Activated naive CD4-positive, alpha-beta T cell treated with anti-CD3 and anti-CD28 coated beads, Interleukin-2, amount 50 U/mL, for 16 hours (primary cell): ENCODE data around the gene PPP2R2C.

Source experiments
- DNase-seq: peaks from one replicate; pipeline ENCODE4 v3.0.0-alpha.2; 2020

PPP2R2C gene

DNA sequence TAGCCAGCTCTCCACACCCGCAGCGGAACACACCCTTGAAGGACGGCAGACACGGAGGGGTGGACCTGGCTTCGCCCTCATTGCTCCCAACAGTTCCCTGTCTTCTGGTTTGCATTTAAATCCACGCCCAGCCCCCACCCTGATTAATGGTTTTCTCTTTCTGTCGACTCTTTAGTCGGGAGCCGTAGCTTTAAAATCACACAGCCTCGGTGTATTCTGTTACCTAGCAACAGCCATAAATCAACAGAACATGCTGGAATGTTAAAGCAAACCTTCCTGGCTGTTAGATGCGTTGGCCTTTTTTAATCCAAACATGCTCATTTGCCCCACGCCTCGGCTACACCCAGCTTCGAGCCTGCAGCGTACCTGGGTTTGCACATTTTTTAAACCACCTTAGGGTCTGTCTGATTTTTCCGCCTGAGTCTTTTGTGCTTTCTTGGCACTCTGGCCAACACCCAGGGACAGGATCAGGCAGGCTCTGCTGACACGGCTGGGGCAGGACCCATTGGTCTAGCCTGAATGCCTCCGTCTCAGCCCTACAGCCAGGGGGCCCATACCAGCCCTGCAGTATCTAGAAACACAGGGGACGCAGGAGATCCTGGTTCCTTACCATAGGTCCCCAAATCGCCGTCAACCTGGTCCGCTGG, 21.4 kb upstream of the PPP2R2C start:
- DNase-seq = no peak

DNA sequence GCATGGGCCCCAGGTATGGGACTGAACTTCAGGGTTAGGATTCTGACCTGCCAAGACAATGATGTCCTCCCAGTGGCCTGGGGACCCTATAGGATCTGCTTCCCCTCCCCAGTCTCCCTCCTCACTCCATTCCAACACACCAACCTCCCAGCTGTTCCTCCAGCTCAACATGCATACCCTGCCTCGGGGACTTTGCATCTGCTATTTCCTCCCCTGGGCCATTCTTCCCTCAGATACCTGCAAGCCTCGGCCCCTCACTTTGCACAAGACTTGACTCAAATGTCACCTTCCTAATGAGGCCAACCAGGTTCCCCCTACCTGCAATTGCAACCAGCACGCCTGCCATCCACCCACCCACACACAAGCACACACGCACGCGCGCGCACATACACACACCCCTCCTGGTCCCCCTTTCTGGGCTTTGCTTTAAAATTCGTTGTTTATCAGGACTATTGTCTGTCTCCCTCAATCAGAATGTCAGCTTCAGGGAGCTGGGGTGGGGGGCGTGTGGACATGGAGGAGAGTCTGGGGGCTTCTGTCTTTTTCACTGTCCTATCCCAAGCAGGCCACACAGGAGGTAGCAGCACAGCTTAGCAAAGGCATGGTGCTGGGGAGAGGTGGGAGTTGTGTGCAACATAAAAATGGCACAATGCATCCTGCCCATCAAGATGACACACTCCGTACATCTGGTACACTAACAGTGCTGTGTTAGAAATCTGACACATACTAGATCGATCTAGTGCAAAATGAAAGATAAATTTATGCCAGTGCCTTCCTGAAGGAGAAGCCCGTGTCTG, 20.6 kb upstream of the PPP2R2C start:
- no peak for DNase-seq

DNA sequence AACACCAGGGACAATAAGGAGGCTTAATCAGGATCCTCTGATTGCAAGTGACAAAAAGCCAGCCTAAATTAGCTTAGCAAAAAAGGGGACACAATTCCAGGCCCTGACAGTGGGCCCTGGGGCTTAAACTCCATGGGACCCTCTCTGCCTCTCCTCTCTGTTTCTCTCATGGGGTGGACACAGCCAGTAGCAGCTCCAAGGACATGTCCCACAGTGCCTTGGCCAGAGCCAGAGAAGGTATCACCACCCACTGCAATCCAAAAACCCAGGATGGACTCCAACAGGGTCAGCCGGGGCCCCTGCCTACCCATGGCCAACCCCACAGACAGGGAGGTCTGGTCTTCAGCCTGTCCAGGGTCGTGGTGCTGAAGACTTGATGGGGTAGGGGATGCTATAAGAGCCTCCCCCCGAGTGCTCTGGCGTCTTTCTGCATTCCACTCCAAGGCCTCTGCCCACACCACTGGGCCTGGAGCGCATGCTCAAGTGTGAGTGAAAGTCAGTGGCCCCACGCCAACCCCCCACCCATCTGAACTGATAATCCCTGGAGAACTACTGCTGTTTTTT, 19.7 kb upstream of the PPP2R2C start:
- no peak for DNase-seq

DNA sequence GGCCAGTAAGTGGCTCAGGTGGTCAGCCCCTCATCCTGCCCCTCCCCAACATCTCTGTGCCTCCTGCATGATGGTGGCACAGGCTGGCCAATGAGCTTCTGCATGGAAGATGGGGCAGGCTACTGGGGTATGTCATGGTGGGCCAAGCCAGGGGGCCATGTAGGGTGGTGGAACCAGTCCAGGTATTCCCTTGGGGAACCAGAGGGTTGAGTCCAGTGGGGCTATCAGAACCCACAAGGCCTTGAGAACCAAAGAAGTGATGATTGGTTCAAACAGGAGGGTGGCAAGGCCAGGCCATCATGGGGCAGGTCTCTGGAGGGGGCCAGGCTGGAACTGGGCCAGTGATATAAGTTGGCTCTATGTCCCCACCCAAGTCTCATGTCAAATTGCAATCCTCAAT, 18.8 kb upstream of the PPP2R2C start:
- DNase-seq = no peak

DNA sequence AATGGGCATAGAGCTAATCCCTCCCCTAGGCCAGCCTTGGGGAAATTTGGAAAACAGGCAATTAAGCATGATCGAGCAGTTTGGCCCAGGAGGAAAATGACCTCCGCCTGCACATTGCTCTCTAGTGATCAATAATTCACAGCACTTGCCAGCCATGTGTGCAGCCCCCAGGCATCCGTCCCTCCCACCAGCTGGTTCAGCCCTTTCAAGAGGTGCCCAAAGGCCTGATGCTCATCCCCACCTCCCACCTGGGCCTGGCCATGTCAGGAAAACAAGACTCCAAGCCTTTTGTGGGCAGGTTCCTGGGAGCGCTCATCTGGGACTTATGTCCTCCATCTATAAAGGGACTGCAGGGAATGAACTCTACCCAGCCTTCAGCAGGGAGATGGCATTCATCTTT, 17.5 kb upstream of the PPP2R2C start:
- no peak for DNase-seq

DNA sequence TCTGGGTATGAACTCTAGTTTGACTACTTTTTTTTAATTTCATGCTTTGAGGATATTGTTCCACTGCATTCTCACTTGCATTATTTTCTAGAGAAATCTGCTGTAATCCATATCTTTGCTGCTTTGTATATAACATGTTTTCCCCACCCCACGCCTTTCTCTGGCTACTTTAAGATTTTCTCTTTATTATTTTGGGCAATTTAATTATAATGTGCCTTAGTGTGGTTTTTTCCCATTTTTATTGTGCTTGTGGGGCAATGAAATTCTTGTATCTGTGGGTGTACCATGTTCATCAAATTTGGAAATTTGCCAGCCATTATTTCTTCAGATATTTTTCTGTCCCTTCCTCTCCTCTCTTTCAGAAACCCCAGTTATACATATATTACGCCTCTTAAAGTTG, 15.1 kb upstream of the PPP2R2C start:
- no peak for DNase-seq

DNA sequence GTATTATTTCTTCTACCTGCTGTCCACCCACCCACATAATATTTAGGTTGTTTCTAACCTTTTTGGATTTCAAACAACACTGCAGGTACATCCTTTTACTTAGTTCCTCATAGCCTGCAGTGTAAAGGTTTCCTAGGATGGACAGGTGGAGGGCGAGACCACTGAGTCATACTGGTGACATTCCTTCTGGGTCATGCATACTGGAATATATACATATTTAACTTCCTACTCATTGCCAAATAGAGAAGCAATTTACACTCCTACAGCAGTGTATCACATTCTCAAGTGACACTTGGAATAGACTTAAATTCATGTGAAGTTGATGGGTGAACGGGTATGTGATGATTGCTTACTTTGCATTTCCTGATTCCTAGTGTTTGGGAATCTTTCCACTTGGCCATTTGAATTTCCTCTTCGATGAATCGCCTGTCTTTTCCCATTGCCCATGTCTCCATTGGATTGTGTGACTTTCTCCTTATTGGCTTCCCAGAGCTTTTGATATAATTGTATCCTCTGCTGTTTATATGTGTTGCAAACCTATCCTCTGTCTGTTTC, 8.2 kb upstream of the PPP2R2C start:
- DNase-seq = no peak

DNA sequence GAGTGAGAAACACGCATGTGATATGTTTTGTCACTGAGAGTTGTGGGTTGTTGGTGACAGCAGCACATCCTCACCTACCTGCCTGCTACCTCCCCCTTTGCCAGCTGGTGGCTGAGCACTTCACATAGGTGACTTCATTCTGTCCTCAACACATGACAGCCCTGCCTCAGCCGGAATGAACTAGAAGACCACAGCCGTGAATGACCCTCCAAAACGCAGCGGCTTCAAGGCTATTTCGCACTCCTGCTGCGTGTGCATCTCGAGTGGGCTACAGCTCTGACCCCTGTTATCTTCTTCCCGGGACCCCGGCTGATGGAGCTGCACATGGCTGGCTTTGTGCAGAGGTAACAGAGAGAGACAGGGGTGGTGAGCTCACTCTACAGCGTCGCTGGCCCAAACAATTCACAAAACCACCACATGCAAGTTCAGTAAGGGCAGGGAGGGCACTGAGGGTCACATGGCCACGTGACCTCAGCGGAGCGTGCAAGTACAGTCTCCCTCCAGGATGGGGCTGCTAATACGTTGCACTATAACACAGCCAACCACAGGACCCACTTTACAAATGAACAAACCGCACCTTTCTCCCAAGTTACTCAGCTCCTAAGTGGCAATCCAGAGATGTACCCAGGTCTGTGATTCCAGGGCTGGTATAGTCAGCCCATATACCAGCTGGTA, 6.3 kb upstream of the PPP2R2C start:
- DNase-seq = no peak

DNA sequence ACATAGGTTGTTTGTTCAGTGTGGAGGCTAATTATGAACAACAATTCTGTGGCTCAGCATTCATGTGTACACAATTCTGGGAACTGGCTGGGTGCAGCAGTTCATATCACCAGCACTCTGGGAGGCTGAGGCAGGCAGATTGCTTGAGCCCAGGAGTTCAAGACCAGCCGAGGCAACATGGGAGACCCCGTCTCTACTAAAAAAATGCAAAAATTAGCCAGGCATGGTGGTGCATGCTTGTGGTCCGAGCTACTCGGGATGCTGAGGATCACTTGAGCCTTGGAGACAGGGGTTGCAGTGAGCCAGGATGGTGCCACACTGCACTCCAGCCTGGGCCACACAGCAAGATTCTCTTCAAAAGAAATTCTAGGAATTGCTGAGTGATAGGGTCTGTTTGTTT, 4.5 kb upstream of the PPP2R2C start:
- no peak for DNase-seq

DNA sequence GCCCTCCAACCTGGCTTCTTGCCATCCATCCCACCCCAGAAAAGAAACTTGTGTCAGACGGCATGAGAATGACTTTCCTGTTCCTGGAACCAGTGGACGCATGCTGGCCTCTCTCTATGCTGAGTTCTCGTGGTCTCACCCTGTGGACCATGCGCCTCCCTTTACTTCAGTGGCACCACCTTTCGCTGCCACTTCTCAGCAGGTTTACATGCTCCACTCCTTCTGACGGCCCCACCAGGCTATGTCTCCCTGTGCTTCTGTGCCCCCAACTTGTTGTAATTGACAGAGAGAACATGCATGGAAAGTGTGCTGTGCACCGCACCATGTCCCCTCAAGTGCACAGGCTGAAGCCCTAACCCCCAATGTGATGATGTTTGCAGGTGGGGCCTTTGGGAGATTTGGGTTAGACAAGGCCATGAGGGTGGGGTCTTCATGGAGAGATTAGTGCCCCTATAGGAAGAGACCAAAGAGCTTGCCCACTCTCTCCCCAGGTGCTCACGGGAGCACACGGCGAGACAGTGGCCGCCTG, 3.1 kb upstream of the PPP2R2C start:
- no peak for DNase-seq

DNA sequence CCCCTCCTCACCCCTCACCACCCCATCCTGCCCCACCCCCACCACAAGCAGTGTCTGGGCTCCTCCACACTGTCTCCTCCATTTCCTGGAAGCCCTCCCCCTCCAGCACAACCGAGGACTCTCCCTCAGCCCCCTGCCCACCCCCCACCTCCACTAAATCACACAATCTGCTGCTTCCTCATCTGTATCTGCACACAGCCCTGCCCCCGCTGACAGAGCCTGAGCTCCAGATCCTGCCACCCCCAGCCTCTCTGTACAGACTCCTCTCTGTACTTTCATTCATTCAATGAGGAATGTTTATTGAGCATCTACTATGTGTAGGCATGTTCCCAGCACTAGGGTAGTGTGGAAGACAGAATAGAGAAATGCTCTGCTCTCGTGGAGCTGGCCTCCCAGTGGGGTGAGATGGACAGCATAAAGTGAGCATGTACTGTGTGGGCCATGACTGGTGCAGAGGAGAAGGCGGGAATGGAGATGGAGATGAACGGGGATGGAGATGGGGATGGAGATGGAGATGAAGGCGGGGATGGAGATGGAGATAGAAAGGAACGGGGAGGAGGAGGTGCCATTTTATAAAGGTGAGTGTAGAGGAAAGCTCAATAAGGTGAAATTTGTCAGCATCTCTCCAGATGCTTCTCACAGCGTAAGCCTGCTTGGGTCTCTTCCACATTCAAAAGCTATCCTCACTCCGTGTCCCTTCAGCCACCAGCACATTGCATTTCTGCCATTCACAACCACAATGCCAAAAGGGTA, 2.5 kb upstream of the PPP2R2C start:
- no peak for DNase-seq

DNA sequence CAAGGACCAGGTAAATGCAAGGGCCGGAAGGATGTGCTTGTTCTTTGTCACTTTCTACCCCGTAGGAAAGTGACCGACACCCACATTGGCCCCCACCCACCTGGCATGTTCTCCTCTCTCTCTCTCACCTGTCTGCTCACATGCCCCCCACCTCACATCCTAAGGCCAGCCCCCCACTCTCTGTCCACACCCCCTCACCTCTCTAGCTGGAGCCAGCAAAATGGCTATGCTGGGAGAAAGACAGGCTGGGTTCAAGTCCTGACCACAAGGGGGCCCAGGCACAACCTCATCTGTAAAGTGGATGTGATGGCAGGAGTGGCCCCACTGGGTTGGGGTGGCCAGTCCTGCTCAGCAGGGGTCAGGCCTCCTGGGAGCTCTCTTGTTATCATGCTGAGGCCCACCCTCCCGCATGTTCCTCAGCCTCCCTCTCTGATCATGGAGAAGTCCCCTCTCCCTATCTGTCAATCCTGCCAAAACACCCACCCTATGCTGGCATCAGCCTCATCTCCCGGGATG, 1.7 kb upstream of the PPP2R2C start:
- no peak for DNase-seq

DNA sequence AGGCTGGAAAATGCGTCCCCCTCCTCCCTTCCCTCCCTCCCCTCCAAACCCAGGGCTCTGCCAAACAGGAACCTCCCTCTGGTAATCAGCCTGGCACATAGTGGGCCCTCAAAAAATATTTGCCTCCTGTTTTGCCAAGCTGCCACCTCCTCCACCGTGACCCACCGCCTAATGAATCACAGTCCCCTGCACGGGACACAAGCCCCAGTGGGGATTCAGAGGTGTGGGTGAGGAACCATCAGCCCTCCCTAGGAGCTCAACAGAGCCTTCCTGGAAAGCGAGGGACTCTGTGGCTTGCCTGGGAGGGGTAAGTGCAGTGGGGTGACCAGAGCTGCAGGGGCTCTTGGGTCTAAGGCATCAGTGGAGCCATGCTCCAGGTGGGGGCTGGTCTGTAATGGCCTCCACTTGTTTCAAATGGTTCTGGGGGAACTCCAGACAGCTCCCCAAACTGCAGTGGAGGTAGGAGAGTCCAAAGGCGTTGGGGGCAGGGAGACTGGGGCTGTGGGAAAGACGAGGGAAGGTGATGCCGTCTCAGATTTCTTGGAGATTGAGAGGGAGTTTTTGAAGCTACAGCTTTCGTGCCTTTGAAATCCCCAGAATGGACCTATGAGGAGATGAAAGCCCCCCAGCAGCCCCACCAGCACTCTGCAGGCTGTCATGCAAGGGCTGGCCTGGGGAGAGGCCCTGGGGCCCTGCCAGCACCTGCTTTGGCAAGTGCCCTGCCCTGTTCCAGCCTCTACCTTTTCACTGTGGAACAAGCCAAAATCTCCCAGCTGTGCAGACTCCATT, 1.0 kb upstream of the PPP2R2C start:
- DNase-seq = no peak

DNA sequence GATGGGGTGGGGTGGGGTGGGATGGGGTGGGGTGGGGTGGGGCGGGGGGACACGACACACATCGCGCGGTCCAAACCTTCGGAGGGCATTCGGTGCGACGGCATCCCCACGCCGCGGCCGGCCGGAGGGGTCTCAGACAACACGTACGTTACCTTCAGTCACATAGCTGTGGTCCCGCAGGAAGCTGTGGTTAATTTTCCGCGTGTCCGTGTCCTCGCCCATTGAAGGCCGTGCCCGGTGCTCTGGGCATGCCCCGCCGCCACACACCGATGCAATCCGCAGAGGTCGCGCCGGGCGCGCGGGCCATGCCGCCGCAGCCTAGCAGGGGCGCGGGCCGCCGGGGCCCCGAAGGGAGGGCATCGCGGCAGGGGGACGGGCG, 417 bp downstream of the PPP2R2C start:
- DNase-seq = no peak

DNA sequence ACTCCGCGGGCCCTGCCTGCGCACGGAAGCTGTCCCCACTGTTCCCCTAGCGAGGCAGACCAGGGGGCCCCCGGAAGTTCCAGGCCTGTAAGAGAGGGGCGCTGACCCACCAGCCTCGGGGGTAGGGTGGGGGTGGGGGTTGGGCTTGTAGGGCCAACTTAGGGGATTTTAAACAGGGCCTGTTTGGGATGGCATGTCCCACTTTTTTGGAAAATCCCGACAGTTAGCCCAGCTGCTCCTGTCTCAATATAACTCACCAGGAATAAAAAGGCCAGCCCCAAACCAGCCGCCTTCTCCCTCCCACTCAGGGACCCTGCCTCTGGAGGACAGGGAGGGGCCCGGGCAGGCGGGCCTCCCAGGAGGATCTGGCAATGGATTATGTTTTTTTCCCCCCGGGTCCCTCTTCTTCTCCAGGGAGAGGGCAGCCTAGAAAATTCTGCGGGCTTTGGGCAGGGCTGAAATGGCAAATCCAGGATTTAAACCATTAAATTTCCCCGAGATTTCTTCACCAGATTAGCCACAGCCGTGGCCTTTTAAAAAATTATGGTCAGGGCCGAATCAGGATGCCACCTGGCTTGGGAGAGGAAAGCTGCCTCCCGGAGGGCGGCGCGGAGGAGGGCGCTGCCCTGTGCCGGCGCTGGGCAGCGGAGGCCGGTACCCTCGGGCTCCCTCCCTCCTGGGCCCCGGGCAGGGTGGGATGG, 957 bp downstream of the PPP2R2C start:
- no peak for DNase-seq

DNA sequence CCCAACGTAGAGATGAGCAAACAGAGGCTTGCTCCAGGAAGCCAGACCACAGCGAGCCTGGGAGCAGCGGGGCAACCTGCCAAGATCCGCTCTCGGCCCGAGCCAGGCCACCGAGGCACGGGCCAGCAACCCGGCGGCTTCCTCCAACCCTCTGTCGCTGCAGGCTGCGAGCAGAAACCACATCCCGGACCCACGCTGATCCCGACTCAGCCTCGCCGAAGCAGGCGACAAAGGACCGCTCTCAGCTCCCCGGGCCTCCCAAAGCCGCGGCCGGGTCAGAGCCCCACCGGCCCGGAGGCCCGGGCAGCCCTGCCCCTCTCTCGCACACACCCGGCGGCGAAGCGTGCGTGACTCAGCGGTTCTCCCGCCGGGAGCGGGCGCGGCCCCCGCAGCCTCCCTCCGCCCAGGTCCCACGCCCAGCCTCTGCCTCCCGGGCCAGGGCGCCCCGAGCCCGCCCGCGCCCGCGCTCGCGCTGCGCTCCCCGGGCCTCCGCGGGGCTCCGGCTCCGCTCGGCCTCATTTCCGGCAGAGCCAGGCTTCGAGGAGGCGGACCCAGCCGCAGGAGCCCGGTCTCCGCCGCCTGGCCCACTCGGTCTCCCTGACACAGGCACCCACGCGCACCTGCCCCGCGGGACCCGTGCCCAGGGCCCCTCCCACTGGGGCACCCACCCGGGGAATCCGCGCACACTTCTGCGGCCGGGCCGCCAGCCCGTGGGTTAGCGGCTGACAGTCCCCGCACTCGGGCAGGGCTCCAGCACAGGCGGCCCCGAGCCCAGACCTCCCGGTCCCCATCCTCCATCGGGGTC, 1.7 kb downstream of the PPP2R2C start:
- DNase-seq = no peak

DNA sequence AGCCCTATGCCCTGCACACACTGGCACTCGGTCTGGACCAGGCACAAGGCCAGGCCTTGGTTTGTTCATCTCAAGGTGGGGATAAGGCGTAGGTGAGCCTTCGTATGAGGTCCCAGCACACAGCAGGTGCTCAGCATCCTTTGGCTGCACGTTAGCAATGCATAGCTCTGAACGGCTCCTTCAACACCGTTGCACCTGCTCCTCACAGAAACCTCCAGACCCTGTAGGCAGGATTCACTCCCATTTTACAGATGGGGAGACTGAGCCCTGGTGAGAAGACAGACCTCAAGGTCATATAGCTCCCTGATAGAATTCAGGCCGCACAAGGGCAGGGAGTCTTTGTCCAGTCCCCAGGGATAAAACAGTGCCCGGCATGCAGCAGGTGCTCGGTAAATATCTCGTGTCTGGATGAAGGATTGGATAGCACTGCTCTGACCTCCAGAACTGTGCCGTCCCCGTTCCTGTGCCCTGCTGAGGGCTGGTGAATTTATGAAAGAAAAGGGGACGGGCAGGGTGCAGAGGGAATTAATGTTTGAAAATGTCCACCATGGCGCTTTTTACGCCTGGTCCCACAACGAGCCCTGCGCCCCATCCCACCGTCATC, 2.4 kb downstream of the PPP2R2C start:
- no peak for DNase-seq

DNA sequence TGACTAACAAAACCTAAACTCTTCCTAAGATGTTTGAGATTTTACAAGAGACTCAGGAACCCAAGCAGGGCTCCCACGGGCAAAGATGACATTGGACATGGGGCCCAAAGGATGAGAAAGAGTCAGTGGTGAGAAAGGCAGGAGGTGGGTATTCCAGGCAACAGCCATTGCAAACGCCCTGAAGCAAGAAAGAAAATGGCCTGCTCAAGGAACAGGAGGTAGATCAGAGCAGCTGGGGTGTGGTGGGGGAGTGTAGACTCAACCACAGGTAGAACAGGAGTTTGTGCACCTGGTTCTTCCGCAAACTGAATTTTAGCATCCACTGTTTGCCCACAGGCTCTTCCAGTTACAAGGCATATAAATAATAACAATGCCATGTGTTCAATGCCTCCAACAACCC, 3.3 kb downstream of the PPP2R2C start:
- no peak for DNase-seq

DNA sequence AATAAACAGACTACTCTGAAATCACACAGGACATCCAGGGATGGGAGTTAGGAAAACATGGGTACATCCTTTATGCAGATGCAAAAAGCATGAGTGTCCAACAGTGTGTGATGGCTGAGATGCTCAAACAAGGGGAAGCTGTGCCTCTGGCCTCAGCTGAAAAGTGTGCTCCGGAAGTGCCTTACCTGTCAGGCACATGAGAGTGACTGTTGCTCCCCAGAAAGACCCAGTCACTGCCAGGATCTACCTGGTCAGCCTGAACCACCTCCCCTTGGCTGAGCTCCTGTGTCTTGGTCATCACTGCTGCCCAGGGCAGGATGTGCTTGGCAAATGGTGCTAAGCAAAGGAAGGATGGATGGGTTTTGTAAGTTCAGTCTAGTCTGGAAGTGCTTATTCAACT, 4.0 kb downstream of the PPP2R2C start:
- no peak for DNase-seq

DNA sequence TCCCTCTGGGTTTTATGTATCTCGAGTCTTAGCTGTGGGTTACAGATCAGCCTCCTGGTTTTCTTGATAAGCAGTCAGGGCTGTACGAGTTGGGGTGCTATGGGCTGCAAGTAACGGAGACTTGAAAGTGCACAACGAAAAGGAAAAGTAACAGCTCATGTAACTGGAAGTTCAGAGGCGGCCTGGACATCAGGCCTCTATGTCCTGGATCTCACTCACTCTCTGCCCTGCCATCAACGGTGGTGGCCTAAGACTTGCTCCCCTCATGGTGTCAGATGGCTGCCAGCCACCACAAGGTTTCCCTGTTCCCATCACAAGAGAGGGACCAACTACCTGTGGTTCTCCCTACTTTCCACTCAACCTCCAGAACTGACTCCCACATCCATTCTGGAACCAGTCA, 4.8 kb downstream of the PPP2R2C start:
- DNase-seq = no peak
